GM21367 (cell line): ENCODE results near the gene C19orf85.
"Not testable (repeated sequence)": the region's sequence is repeated elsewhere in the genome, so short reads cannot be mapped to it uniquely, and the experiment has no call there.

Experiments used
- ATAC-seq: cut with Tn5 transposase; IDR thresholded peaks from one replicate; pipeline ENCODE4 v1.9.1; 2021; ENCODE audit not compliant: unreplicated experiment

Gene C19orf85

DNA sequence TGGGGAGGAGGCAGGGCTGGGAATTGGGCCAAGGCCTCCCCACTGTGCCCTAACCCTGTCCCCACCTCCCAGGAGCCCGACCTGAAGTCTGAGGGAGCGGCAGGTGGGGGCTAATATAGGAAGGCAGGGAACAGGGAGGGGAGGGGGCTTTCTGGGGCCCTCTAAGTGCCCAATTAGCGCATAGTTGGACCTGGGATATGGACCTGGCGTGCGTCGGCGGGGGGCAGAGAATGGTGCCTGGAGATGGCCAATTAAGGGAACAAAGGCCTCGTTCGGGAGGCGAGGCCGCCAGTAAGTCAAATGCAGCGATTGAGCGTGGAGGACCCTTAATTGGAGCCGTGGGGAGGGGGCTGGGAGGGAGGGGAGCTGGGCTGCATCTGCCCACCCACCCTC lies at the start of gene C19orf85:
C19orf85 (minus strand) TSS at position 90 of the 393 bp plus-strand sequence. CDS start 197 bp downstream, outside the sequence.
- ATAC-seq: no peak

DNA sequence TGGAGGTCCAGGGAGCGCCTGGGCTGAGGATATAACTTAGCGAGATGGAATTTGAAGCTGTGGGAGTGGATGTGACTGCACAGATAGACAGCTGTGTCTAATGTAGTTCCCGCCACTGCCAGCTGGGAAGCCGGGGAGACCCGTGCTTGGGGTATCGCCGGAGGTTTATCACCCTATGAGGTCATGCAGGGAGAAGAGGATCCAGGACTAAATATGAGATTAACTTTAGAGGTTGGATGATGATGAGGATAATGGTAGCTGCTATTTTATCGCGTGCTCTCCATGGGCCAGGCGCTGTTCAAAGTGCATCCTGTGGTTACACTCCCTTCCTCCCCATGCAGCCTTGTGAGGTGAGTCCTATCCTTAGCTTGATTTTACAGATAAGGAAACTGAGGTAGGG lies 43.6 kb upstream of the C19orf85 start:
- ATAC-seq: no peak

DNA sequence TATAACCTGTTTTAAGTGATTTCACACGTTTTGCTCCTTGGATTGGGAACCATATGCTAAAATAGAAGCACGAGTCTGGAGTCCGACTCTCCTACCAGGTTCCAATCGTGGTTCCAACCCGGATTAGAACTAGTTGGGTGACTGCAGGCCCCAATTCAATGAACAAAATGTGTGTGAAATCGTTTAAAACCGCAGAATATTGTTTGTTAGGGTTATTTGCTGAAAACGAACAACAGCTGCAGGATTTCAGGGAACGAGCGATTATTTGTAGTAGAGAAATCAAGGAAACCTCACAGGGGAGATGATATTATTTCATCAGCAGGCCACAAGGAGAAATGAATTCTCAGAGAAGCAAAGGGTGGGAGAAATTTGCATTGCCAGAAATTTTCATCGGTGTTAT lies 40.4 kb upstream of the C19orf85 start:
- ATAC-seq: no peak

DNA sequence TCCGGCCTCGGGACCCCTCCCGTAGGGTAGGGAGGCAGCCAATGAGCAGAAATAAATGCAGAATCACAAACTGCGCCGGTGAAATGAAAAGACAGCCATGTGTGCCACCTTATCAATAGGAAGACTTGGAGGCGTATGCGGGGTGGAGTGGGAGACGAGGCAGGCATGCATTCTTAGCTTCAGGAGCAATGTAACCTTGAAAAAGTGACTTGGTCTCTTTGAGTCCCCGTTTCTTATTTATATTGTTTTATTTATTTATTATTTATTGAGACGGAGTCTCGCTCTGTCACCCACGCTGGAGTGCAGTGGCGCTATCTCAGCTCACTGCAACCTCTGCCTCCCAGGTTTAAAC lies 39.7 kb upstream of the C19orf85 start:
- no peak for ATAC-seq

DNA sequence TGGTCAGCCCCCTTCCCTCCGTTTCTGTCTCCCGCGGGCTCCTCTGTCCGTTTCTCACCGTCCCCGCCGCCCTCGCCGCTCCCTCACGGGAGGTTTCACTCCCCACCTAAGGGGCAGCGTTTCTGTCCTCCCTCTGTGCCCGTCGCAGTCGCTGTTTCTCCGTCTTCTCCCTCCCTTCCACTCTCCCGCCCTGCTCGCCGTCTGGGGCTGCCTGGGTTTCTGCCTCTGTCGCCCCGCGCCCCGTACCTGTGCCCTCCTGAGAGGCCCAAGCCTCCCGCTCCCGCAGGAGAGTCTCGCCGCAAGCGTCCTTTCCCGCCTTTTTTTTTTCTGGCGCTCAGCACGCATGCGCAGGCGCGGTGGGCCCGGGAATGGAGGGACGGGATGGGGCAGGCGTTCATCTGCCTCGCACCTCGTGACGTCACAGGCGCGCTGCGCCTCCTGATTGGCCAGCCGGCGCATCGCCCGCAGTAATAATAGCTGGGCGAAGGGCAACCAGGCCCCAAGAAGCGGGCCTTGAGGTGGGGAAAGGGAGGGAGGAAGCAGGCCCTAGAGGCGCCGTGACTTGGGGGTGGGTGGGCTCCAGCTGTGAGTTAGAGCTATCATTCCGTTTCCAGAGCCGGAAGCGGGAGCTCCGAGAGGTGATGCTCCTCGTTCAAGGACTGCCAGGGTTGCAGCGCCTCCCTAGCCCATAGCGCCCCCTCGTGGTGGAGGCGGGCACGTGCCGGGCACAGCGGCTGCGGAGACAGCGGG lies 39.1 kb upstream of the C19orf85 start:
- ATAC-seq: no peak

DNA sequence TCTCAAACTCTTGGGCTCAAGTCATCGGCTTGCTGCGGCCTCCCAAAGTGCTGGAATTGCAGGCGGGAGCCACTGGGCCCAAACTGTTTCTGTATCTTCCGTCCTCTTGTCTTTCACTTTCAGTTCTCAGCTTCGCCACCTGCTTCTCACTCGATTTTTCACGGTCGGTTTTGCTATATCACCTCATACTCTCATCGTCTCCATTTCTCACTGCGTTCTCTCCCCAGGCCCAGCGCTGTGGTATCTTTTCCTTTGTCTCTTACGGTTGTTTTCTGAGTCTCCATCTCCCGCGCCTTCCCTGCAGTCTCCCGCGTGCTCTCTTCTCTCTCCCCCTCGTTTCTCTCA lies 38.6 kb upstream of the C19orf85 start:
- no peak for ATAC-seq

DNA sequence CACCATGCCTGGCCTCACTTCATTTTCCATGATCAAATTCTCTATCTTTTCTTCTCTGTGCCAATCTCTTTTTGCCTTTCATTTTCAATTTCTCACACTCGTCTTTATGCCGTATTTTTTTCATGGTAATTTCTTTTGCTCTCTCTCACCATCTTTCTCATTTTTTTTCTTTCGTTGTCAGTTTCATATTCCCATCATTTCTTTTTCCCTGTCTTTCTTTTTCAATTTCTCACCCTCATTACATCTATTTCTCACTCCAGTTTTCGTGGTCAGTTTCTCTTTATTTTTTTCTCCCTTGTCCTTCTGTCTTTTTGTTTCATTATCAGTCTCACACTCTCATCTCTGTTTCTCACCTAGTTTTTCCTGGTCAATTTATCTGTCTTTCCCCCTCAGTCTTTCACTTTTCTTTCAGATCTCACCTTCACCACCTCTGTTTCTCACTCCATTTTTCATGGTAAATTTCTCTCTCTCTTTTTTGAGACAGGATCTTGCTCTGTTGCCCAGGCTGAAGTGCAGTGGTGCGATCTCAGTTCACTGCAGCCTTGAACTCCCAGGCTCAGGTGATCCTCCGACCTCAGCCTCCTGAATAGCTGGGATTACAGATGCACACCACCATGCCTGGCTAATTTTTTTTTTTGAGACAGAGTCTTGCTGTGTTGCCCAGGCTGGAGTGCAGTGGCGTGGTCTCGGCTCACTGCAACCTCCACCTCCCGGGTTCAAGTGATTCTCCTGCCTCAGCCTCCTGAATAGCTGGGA lies 37.8 kb upstream of the C19orf85 start:
- no peak for ATAC-seq

DNA sequence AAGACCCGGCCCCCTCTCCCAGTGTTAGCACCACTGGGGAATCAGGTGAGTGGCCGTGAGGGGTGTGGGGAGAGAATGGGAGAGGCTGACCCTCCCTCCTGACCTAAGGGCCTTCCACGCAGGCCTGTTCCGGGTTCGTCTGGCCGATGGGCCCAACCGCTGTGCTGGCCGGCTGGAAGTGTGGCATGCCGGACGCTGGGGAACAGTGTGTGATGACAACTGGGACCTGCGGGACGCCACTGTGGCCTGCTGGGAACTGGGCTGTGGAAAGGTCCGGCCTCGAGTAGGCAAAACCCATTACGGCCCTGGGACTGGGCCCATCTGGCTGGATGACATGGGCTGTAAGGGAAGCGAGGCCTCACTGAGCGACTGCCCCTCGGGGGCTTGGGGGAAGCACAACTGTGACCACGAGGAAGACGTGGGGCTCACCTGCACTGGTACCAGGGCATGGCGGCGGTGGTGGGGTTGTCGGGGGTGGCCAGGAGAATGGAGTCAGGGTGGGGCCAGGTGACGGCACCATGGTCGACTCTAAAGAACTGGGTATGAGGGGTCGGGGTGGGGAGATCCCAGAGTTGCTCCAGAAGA lies 35.9 kb upstream of the C19orf85 start:
- no peak for ATAC-seq

DNA sequence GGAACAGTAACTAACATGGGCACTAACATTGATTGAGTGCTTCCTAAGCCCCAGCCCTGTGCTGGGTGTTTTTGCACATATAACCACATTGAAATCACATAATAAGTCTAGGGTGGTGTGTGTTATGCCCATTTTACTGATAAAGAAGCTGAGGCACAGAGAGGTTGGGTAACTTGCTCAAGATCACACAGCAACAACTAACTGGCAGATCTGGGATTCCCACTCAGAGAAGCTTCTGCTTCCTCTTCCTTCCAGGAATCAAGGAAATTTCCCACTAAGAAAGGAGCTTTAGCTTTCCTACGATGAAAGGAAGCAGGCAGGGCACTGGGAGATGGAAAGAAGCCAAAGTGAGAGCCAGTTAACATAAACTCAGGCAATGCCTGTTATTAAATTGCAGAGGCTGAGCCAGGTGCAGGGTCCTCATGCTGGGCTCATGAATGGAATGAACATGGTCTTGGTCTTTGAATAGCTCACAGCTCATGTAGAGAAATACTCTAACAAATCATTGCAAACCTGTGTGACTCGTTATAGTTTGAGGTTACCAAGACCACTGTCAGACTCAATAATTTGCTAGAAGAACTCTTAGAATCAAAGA lies 33.8 kb upstream of the C19orf85 start:
- no peak for ATAC-seq

DNA sequence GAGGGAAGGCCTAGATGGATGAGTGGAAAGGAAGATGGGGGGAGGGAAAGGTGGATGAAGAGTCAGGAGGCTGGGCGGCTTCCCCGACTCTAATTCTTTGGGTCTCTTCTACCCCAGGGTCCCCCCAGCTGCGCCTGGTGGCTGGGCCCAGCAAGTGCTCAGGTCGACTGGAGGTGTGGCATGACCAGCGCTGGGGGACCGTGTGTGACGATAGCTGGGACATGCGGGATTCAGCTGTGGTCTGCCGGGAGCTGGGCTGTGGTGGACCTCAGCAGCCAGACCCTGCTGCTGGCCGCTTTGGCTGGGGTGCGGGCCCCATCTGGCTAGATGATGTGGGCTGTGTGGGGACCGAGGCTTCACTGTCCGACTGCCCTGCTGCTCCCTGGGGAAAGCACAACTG lies 33.2 kb upstream of the C19orf85 start:
- no peak for ATAC-seq

DNA sequence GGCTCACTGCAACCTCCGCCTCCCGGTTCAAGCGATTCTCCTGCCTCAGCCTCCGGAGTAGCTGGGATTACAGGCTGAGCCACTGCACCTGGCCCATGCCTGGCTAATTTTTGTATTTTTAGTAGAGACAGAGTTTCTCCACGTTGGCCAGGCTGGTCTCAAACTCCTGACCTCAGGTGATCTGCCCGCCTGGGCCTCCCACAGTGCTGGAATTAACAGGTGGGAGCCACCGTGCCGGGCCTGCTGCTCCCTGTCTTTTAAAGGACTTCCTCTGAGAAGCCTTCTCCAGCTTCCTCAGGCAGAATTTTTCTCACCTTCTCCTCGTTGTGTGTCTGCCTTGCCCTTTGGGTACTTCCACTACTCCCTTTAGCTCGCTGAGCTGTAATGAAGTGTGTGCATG lies 32.3 kb upstream of the C19orf85 start:
- not testable (repeated sequence) for ATAC-seq

DNA sequence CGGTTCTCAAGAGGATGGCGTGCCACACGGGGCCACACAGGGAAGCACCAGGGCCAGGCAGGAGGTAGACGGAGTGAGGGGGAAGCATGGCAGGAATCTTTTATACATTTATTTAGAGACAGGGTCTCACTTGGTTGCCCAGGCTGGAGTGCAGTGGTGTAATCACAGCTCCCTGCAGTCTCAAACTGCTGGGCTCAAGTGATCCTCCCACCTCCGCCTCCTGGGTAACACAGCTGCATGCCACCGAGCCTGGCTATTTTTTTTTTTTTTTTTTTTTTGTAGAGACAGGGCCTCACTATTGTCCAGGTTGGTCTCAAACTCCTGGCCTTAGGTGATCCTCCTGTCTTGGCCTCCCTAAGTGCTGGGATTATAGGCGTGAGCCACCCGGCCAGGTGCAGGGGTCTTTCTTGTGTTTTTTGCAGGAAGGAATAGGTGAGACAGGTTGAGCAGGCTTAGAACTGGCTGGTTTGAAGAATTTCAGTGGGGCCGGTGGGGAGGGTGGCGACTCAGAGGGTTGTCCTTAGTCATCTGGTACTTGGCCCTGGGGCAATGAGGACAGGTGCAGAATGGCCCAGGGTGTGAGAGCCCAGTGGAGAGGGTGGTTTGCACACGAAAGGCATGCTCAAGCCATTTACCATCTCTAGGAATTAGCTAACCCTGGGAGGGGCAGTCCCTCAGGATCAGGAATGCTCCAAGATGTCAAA lies 31.2 kb upstream of the C19orf85 start:
- ATAC-seq: no peak

DNA sequence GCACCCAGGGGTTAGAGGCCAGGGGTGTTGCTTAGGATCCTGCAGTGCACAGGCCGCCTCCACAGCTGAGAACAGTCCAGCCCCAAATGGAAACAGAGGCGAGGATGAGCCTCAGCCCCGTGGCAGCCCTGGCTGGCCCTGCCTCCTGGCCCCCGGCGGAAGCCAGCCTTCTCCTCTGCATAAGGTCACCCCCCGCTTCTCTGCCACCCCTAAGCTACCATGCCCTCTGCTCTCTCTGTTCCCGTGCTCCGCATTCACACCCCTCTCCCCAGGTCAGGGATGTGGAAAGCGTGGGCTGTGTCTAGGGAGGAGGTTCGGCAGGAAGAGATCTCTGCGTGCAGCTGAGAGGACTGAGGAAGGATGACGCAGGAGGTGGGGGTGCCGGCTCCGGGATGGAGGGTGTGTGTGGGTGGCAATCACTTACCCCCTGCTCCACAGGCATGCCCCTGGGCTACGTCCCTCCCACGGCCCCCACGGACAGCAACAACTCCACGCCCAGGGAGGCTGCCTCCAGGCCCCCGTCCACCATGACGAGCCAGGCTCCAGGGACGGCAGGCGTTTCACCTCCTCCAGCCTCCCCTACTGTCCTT lies 29.7 kb upstream of the C19orf85 start:
- ATAC-seq: no peak

DNA sequence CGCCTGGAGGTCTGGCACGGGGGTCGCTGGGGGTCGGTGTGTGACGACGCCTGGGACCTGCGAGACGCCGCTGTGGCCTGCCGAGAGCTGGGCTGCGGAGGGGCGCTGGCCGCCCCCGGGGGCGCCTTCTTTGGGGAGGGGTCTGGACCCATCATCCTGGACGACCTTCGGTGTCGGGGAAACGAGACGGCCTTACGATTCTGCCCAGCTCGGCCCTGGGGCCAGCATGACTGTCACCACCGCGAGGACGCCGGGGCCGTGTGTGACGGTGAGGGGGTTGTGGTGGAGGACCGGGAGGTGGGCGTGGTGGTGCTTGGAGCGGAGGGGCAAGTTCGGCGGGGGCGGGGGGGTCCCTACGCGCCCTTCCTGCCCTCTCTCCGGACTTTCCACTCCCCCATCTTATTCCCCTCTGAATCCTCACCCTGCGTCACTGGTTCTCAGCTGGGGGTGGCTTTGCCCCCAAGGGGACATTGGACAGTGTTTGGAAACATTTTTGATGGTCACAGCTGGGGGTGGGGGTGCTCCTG lies 29.2 kb upstream of the C19orf85 start:
- ATAC-seq: no peak

DNA sequence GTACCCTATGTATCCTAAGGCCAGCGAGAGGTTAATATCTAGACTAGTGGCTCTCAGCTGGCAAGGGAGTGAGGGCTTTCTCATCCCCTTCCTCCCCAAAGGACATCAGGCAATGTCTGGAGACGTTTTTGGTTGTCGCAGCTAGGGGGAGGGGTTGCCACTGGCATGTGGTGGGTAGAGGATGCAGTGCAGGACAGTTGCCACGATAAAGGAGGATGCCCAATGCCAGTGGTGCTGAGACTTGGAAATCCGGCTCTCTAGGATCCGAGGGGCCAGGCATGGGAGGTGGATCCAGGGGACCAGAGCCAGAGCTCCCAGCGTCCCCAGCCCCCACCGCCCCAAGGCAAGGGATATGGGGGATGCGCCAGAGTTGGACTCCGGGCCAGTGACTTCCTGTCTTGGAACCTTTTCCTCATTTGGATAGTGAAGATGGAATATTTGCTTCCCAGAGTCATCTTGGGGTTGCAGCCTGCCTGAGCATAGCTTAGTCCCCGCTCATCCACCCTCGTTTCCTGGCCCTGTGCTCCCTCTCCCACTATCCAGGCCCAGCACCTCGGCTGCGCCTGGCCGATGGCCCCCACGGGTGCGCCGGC lies 28.6 kb upstream of the C19orf85 start:
- no peak for ATAC-seq

DNA sequence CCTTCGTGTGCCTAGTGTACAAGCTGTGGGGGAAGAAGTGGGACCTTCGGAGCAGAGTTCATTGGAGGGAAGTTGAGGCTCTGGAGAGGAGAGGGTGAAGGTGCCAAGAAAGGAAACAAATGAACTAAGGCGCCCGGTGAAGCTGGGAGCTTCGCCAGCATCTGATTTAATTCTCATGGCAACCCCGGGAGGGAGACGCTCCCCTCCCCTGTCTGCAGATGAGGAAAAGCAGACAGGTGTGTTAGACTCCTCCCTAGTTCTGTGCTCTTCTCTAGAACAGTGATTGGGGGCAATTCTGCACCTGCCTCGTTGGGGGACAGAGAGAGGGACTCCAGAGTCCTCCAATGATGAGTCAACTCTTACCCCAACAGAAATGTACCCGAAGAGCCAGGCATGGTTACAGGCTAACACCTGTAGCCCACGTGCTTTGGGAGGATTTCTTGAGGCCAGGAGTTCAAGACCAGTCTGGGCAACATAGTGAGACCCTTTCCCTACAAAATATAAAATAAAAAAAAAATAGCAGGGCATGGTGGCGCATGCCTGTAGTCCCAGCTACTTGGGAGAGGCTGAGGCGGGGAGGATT lies 27.9 kb upstream of the C19orf85 start:
- ATAC-seq: no peak

DNA sequence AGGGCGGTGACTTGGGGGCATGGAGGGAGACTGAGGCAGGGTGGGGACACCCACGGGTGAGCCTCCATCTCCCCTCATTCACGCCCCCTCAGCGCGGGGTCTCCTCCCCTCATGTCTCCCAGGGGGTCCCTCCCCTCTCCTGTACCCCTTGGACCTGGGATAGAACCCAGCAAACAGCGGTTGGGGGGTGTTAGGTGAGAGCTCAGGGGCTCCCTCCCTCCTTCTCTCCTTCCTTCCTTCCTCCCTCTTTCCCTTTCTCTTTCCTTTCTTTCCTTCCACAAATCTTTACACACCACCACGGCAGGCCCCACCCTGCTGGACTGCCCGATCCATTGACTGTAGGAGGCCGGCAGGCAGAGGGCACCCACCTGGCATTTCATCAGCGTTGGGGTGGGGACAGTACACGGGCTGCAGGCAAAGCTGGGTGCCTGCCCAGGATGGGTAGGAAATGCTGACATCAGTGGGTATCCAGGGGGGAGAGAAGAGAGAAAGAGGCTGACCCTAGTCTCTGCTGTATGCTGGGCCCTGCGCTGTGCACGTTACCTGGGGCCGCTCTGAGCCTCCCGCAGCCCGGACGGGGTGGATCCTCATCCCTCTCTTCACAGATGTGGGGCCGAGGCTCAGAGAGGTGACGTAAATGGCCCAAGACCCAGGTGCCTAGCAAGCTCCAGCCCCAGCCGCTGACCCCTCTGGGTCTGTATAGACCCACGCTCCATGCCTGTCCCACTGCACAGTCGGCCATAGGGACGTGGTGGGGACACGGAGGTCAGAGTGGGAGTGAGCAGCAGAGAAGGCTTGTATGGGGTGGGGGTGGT lies 27.2 kb upstream of the C19orf85 start:
- ATAC-seq: no peak

DNA sequence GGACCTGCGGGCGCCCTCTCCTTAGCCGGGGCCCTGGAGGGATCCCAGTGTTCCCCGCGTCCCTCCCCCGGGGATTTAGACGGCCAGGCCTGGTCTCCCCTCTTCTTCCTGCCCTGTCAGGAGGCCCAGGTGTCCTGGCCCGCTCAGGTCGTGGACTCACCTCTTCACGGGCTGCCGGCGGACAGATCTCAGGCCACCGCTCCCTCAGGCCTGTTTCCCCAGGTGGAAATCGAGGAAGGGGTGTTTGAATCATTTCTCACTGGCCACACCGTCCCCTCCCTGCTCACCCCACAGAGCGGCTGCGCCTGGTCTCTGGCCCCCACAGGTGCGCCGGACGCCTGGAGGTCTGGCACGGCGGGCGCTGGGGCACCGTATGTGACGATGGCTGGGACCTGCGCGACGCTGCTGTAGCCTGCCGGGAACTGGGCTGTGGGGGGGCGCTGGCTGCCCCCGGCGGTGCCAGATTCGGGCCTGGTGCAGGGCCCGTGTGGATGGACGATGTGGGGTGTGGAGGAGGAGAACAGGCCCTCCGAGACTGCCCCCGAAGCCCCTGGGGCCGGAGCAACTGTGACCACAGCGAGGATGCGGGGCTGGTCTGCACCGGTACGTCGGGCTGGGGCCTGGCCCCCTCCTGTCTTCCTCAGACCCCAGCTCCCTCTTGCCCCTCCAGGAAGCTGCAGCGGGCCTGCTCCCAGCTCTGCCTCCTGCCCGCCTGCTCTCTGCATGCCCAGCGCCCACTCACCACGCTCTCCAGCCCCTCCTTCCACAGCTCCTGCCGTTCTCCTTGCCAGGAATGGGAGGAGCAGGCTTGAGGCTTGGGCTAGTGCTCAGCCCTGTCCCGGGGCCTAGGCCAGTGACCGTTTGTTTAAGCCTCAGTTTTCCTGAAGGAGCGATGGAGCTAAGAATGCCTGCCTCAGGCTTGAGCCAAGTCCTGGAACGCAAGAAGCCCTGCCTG lies 26.2 kb upstream of the C19orf85 start:
- ATAC-seq: no peak
